Renal cortical epithelial cell (primary cell): ENCODE results near the gene C11orf91. TPM values are rescaled to one million over a fixed set of nuclear protein-coding genes. Genes with fewer than 3 reads are reported as not detected.

Experiments used
- DNase-seq: peaks from one replicate; pipeline ENCODE4 v3.0.0-alpha.2; 2011; ENCODE audit warnings: low read depth
- total RNA-seq: library from RNA; depleted of rRNA; stranded (reverse); fragments of >200 nt; gene quantifications from 2 replicates; pipeline ENCODE4 v1.2.3, GENCODE V29; 2014

The C11orf91 gene
- total RNA-seq, 1 donor from 2014 or later, result not detected

DNA sequence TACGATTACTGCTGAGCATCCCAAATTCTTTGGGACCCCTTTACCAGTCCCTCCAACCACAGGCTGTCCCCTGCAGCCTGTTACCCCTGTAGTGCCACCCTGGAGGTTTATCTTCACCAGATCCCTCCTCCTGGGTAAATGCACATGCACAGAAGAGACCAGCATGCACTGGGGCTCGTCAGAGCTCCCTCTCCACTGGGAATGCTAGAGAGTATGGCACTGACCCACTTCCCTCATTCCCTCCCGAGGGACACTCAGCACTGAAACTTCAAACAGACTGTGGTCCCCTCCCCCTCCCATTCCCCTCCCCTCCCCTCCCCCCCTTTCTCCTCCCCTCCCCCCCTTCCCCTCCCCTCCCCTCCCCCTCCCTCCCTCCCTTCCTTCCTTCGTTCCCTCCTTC lies 49.1 kb downstream of the C11orf91 start:
- no peak for DNase-seq

- no peak for DNase-seq
These were observed 50.7 kb downstream of the C11orf91 start for GRCh38 chr11:33649944-33650343.

Other genes starting within 250 kb of the C11orf91 start
- gene CD59, start 35.6 kb upstream of the C11orf91 start, total RNA-seq, result 686 and 725 TPM in 2 replicates
- 57.1 and 64.3 TPM in 2 replicates for gene FBXO3, start 73.7 kb upstream of the C11orf91 start, total RNA-seq
- 0.55 and 4.3 TPM in 2 replicates for gene LMO2, start 191.2 kb upstream of the C11orf91 start, total RNA-seq